GM19099 (cell line): ENCODE data around the gene TTR.

Experiments used
- POLR2A ChIP-seq: IDR thresholded peaks from 3 replicates; pipeline ENCODE4 v1.6.1; 2011; ENCODE audit warnings: low read depth; ENCODE audit not compliant: insufficient read length; ENCODE audit errors: extremely low read depth

TTR gene

GRCh38 chr18:31624892-31625640 lies 33.4 kb downstream of the TTR start:
- TF ChIP-seq POLR2A: no peak

GRCh38 chr18:31626409-31626808 lies 34.7 kb downstream of the TTR start:
- no peak for TF ChIP-seq POLR2A

GRCh38 chr18:31630549-31630948 lies 38.9 kb downstream of the TTR start:
- TF ChIP-seq POLR2A: no peak

GRCh38 chr18:31631526-31631925 lies 39.8 kb downstream of the TTR start:
- no peak for TF ChIP-seq POLR2A

- TF ChIP-seq POLR2A: no peak
Observed at GRCh38 chr18:31632356-31632755, 40.7 kb downstream of the TTR start.

- no peak for TF ChIP-seq POLR2A
Observed at GRCh38 chr18:31633392-31634330, 42.0 kb downstream of the TTR start.

GRCh38 chr18:31634331-31634713 lies 42.6 kb downstream of the TTR start:
- peak; percentile 20 for TF ChIP-seq POLR2A

GRCh38 chr18:31636387-31636786 lies 44.7 kb downstream of the TTR start:
- no peak for TF ChIP-seq POLR2A

GRCh38 chr18:31637445-31637844 lies 45.8 kb downstream of the TTR start:
- no peak for TF ChIP-seq POLR2A

GRCh38 chr18:31643003-31643402 lies 51.3 kb downstream of the TTR start:
- no peak for TF ChIP-seq POLR2A

GRCh38 chr18:31645411-31645810 lies 53.7 kb downstream of the TTR start:
- no peak for TF ChIP-seq POLR2A

- TF ChIP-seq POLR2A: no peak
Observed at GRCh38 chr18:31646332-31647126, 54.9 kb downstream of the TTR start.

GRCh38 chr18:31647127-31647753 lies 55.6 kb downstream of the TTR start:
- TF ChIP-seq POLR2A: no peak
